ENCODE results near the gene TMEM158. TPM values are rescaled to one million over a fixed set of nuclear protein-coding genes. Genes with fewer than 3 reads are reported as not detected.

The TMEM158 gene
- total and polyA plus RNA-seq, 10 of the 15 experiments (the other 5 are each of a cell fraction or from before 2014, with no cell fraction given): not detected

DNA sequence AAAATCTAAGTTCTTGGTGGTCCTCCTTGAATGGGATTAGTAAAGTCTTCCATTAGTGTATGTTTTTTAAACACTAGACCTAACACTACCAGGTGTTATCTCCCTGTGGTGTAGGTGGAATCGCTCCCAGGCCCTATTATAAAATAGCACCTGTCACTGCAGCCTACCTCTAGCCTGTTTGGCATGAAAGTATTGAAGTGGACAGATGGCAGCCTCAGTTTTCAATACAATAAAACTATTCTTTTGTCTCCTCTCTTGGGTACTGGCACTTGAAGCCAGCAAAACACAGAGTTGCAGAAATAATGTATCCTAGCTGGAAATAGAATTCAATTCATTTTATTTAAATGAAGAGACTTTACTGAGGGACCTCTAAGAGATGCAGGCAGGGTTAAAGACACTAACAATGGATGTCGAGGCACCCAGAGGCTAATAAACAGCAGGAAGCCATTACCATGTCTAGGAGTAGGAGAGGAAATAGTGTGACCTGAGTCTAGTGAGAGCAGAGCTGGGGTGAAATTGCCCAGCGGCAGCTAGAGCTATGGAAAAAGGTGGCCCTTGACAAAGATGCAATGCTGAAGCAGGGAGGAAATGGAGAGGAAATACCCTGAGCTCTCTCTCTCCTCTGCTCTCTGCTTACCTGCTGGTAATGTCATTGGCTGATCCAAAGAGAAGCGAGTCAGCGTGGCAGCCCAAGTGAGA is 49.1 kb upstream of the TMEM158 start:
- Histone ChIP-seq H3K27me3 (replicated peaks in 1 of 2; ENCODE audit: control insufficient read depth in 2 of 2, insufficient read depth in 2 of 2, low read length in 1 of 2) (no peaks in the 10 kb centered on the region; a peak in 1 of 4 replicates), H3K27ac (ENCODE audit: control insufficient read depth, insufficient read depth) (no peak overlapping the region), H3K36me3 (ENCODE audit: control insufficient read depth in 2 of 2, insufficient read depth in 2 of 2, low read length in 1 of 2) (no peaks in the 10 kb centered on the region), H3K4me1 (ENCODE audit: control insufficient read depth, insufficient read depth, low read length) (peaks cover 3% of the 10 kb centered on the region; the same call in 1 of the 2 replicates), H4K20me1 (ENCODE audit: control insufficient read depth, insufficient read depth) (no peaks in the 10 kb centered on the region), H2AFZ (ENCODE audit: control insufficient read depth, low read depth, low read length) (no peak overlapping the region), H3K4me3 (no peak overlapping the region), H3K9me3 (replicated peaks; ENCODE audit: control insufficient read depth, insufficient read depth, low read length) (no peaks in the 10 kb centered on the region), H3K4me2 (ENCODE audit: control insufficient read depth, insufficient read depth) (no peak overlapping the region), H3K79me2 (ENCODE audit: control insufficient read depth, insufficient read depth, low read length) (no peaks in the 10 kb centered on the region), H3K9ac (ENCODE audit: control insufficient read depth, insufficient read depth, low read length) (no peak overlapping the region)
- in situ Hi-C loops (cut with MboI) (no loop called here), intact Hi-C loops (cut with micrococcal nuclease; ENCODE audit: unreplicated experiment) (no loop called here)
- no peak for ATAC-seq
- DNase-seq (ENCODE audit: low read depth, low spot score): no peak
- no peak for FAIRE-seq
- SMC1A ChIA-PET (ENCODE audit: uncharacterized antibody, unreplicated experiment): interaction anchor here (1.0 kb wide), 1 partner anchor 15 kb away, joined by 3 read pairs; no protein-coding TSS in a partner anchor
- CTCF ChIA-PET: interaction anchor here (1.0 kb wide), 1 partner anchor 220 kb away, joined by 3 read pairs; no protein-coding TSS in a partner anchor
- POLR2A ChIA-PET: no interaction called here
- BruUV-seq (replicated peaks): no TSS peak
- RAD21 ChIA-PET (ENCODE audit: unreplicated experiment): no interaction called here
- TF ChIP-seq E4F1 (IDR thresholded peaks at IDR 0.05; ENCODE audit: borderline replicate concordance, partially characterized antibody): no peak
- TF ChIP-seq, protein P1, sequence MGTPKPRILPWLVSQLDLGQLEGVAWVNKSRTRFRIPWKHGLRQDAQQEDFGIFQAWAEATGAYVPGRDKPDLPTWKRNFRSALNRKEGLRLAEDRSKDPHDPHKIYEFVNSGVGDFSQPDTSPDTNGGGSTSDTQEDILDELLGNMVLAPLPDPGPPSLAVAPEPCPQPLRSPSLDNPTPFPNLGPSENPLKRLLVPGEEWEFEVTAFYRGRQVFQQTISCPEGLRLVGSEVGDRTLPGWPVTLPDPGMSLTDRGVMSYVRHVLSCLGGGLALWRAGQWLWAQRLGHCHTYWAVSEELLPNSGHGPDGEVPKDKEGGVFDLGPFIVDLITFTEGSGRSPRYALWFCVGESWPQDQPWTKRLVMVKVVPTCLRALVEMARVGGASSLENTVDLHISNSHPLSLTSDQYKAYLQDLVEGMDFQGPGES (IDR thresholded peaks at IDR 0.05): no peak
- TF ChIP-seq NFXL1 (IDR thresholded peaks at IDR 0.05; ENCODE audit: borderline replicate concordance): no peak
- TF ChIP-seq, protein P2, sequence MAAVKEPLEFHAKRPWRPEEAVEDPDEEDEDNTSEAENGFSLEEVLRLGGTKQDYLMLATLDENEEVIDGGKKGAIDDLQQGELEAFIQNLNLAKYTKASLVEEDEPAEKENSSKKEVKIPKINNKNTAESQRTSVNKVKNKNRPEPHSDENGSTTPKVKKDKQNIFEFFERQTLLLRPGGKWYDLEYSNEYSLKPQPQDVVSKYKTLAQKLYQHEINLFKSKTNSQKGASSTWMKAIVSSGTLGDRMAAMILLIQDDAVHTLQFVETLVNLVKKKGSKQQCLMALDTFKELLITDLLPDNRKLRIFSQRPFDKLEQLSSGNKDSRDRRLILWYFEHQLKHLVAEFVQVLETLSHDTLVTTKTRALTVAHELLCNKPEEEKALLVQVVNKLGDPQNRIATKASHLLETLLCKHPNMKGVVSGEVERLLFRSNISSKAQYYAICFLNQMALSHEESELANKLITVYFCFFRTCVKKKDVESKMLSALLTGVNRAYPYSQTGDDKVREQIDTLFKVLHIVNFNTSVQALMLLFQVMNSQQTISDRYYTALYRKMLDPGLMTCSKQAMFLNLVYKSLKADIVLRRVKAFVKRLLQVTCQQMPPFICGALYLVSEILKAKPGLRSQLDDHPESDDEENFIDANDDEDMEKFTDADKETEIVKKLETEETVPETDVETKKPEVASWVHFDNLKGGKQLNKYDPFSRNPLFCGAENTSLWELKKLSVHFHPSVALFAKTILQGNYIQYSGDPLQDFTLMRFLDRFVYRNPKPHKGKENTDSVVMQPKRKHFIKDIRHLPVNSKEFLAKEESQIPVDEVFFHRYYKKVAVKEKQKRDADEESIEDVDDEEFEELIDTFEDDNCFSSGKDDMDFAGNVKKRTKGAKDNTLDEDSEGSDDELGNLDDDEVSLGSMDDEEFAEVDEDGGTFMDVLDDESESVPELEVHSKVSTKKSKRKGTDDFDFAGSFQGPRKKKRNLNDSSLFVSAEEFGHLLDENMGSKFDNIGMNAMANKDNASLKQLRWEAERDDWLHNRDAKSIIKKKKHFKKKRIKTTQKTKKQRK (IDR thresholded peaks at IDR 0.05; ENCODE audit: low read depth, low read length): no peak
- no peak for TF ChIP-seq ZNF24 (IDR thresholded peaks at IDR 0.05)
- TF ChIP-seq BACH1 (IDR thresholded peaks at IDR 0.05; ENCODE audit: borderline replicate concordance): no peak
- no peak for TF ChIP-seq RBBP5 (conservative IDR thresholded peaks at IDR 0.05)
- no peak for TF ChIP-seq REST (IDR thresholded peaks at IDR 0.05; ENCODE audit: low read depth, low read length)
- TF ChIP-seq SREBF2 (IDR thresholded peaks at IDR 0.05; ENCODE audit: low read length): no peak
- no peak for TF ChIP-seq MYC (IDR thresholded peaks at IDR 0.05; ENCODE audit: insufficient read depth, insufficient read length, insufficient replicate concordance, low read length, severe bottlenecking)
- no peak for TF ChIP-seq HCFC1 (IDR thresholded peaks at IDR 0.05; ENCODE audit: low read length)
- no peak for TF ChIP-seq ATF7 (IDR thresholded peaks at IDR 0.05; ENCODE audit: low read depth)
- no peak for TF ChIP-seq CBX5 (IDR thresholded peaks at IDR 0.05; ENCODE audit: low read depth)
- no peak for TF ChIP-seq IKZF2 (IDR thresholded peaks at IDR 0.05)
- WGBS (ENCODE audit: insufficient coverage, insufficient replicate concordance, low lambda C conversion rate, missing lambda C conversion rate): 19% methylated on average over 5 of the region's 5 CpGs

Data from GM12878 (cell line).